Muscle of leg (tissue), 11 donors: ENCODE measurements around the gene RBPJ. TPM values are rescaled to one million over a fixed set of nuclear protein-coding genes. Genes with fewer than 3 reads are reported as not detected.

Experiments
- DNase-seq: peaks from one replicate; pipeline ENCODE4 v3.0.0; 2013
- H3K27ac ChIP-seq: one replicate; pipeline ENCODE4 v1.5.1; 2013; ENCODE audit warnings: mild to moderate bottlenecking, low read length, control low read depth
- H3K27me3 ChIP-seq: one replicate; pipeline ENCODE4 v1.6.1; 2013; ENCODE audit warnings: low read length; ENCODE audit not compliant: control insufficient read depth, insufficient read depth
- H3K36me3 ChIP-seq: one replicate; pipeline ENCODE4 v1.6.1; 2013; ENCODE audit warnings: low read length; ENCODE audit not compliant: control insufficient read depth, insufficient read depth
- H3K4me1 ChIP-seq: one replicate; pipeline ENCODE4 v1.6.1; 2013; ENCODE audit warnings: low read length; ENCODE audit not compliant: control insufficient read depth, insufficient read depth
- H3K4me3 ChIP-seq: one replicate; pipeline ENCODE4 v1.5.1; 2013; ENCODE audit warnings: low read length, control low read depth
- H3K9me3 ChIP-seq: replicated peaks from 2 replicates; pipeline ENCODE4 v1.6.1; 2013; ENCODE audit warnings: low read depth, low read length; ENCODE audit not compliant: control insufficient read depth
- WGBS: methylation state at CpG from one replicate; pipeline ENCODE4 v1.1.5; 2013; ENCODE audit warnings: missing lambda C conversion rate; ENCODE audit not compliant: insufficient coverage; 5-methylcytosine and 5-hydroxymethylcytosine counted together
- polyA plus RNA-seq, 8 donors: library from polyadenylated mRNA; unstranded; fragments of 120-200 nt; gene quantifications; one replicate each; pipeline versions ENCODE4 v1.2.1 to v1.2.3, GENCODE V29; 2013; ENCODE audit warnings: inconsistent platforms in 1 of 8, low replicate concordance in 1 of 8; ENCODE audit not compliant: insufficient read length in 8 of 8, insufficient read depth in 1 of 8
- total RNA-seq: library from RNA; stranded (reverse); fragments of 120-200 nt; gene quantifications from one replicate; pipeline ENCODE4 v1.2.4, GENCODE V29; 2013

RBPJ gene
- total and polyA plus RNA-seq, 9 donors, result 58.8 to 85.9 (median 69.6) TPM

DNA sequence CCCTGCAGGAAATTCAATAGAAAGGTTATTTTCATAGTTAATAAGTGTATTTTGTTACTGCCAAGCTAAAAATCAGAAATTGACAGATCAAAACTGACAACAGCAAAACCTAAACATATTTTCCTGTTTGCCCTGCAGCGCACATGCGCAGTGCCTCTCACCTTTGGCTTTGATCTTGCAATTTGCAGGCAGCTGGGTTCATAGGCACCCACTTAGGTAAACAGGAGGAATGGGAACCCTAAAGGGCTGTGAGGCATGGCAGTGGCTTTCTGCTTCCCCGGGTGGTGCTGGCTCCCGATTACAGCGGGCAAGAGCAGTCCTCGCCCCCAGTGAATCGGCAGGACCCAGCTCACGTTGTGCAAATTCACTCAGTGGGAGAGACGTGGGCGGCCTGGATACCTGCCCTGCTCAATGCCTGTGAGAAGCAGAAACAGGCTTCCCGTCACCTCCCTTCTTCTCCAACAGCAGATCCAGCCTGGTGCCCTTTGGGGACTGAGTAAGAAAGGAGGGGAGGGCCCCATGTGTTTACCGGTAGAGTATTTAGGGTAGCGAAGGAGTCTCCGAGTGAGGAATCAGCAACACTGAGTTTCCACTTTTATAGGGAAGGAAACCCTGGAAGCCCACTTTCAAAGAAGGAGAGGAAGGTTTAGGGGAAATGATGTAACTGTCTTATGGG is 143.7 kb downstream of the RBPJ start:
- no peaks in the 10 kb centered on the region for H3K9me3 ChIP-seq
- H3K36me3 ChIP-seq, result no peaks in the 10 kb centered on the region
- no peak overlapping the region for H3K4me3 ChIP-seq
- no peaks in the 10 kb centered on the region for H3K27me3 ChIP-seq
- 77% methylated on average over 8 of the region's 14 CpGs for WGBS
- peaks cover 3% of the 10 kb centered on the region for H3K4me1 ChIP-seq
- H3K27ac ChIP-seq, result no peak overlapping the region
- no peak for DNase-seq

- Histone ChIP-seq H3K9me3 (no peaks in the 10 kb centered on the region), H3K27ac (no peak overlapping the region), H3K4me1 (peaks cover 3% of the 10 kb centered on the region), H3K4me3 (no peak overlapping the region), H3K27me3 (no peaks in the 10 kb centered on the region), H3K36me3 (no peaks in the 10 kb centered on the region)
- no peak for DNase-seq
- WGBS, result 68% methylated on average over 9 of the region's 10 CpGs
Measured at GRCh38 chr4:26466578-26467270, 145.9 kb downstream of the RBPJ start.

DNA sequence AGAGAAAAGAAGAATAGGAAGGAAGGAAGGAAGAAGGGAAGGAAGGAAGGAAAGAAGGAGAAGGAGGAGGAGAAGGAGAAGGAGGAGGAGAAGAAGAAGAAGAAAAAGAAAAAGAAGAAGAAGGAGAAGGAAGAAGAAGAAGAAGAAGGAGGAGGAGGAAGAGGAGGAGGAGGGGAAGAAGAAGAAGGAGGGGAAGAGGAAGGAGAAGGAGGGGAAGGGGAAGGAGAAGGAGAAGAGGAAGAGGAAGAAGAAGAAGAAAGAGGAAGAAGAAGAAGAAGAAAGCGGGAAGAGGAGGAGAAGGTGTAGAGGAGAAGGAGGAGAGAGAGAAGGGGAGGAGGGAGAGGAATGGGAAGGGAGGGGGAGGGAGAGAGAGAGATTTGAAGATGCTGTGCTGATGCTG is 146.9 kb downstream of the RBPJ start:
- no peak overlapping the region for H3K4me3 ChIP-seq
- no peaks in the 10 kb centered on the region for H3K27me3 ChIP-seq
- no peak for DNase-seq
- 95% methylated on average over 1 of the region's 1 CpG for WGBS
- H3K9me3 ChIP-seq, result no peaks in the 10 kb centered on the region
- H3K4me1 ChIP-seq, result peaks cover 3% of the 10 kb centered on the region
- no peak overlapping the region for H3K27ac ChIP-seq
- H3K36me3 ChIP-seq, result no peaks in the 10 kb centered on the region

- DNase-seq, result no peak
- Histone ChIP-seq H3K27me3 (no peaks in the 10 kb centered on the region), H3K9me3 (no peaks in the 10 kb centered on the region), H3K4me1 (no peaks in the 10 kb centered on the region), H3K36me3 (no peaks in the 10 kb centered on the region), H3K4me3 (no peak overlapping the region), H3K27ac (no peak overlapping the region)
- 68% methylated on average over 7 of the region's 9 CpGs for WGBS
Measured at GRCh38 chr4:26468283-26468949, 147.6 kb downstream of the RBPJ start.

DNA sequence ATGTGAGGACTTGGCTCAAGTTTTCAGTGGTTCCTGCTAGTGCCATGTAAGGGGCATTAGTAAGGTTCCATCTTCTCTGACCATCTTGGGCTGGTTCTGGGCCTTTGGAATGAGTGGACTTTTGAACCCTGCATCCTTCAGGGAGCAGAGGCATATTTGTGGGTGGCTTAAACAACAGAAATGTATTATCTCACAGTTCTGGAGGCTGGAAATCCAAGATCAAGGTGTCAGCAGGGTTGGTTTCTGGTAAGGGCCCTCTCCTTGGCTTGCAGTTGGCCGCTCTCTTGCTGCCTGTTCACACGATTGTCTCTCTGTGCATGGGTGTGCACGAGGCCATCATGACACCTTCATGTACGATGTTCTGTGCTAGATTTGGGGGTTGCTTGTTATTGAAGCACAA is 148.2 kb downstream of the RBPJ start:
- no peaks in the 10 kb centered on the region for H3K4me1 ChIP-seq
- WGBS, result 40% methylated on average over 2 of the region's 4 CpGs
- no peak overlapping the region for H3K27ac ChIP-seq
- H3K9me3 ChIP-seq, result no peaks in the 10 kb centered on the region
- H3K36me3 ChIP-seq, result no peaks in the 10 kb centered on the region
- H3K4me3 ChIP-seq, result no peak overlapping the region
- H3K27me3 ChIP-seq, result no peaks in the 10 kb centered on the region
- DNase-seq, result no peak

- DNase-seq, result no peak
- H3K4me3 ChIP-seq, result no peak overlapping the region
- H3K36me3 ChIP-seq, result no peaks in the 10 kb centered on the region
Measured at GRCh38 chr4:26471890-26472289, 151.1 kb downstream of the RBPJ start.

DNA sequence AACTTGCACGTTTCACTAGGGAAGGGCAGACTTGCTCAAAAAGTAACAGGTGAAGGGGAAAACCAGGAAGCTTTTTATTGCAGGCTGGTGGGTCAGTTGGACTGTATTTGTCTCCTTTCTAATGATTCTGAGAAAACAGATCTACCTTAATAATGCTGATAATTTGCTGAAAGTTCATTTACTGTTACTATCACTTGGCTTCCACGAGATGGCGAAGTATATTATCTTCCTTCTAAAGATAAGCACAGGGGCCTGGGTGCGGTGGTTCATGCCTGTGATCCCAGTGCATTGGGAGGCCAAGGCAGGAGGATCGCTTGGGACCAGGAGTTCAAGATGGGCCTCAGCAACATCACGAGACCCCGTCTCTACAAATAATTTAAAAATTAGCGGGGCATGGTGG is 153.1 kb downstream of the RBPJ start:
- Histone ChIP-seq H3K4me1 (no peaks in the 10 kb centered on the region), H3K27ac (no peak overlapping the region), H3K4me3 (no peak overlapping the region), H3K36me3 (no peaks in the 10 kb centered on the region), H3K9me3 (no peaks in the 10 kb centered on the region), H3K27me3 (no peaks in the 10 kb centered on the region)
- WGBS, result 87% methylated on average over 7 of the region's 8 CpGs
- no peak for DNase-seq

More at GRCh38 chr4:26471890-26472289, 151.1 kb downstream of the RBPJ start:
- no CpG with 5 or more reads among the region's 1 CpG for WGBS
- Histone ChIP-seq H3K27me3 (no peaks in the 10 kb centered on the region), H3K9me3 (no peaks in the 10 kb centered on the region), H3K4me1 (no peaks in the 10 kb centered on the region), H3K27ac (no peak overlapping the region)

GRCh38 chr4:26474551-26474950 is 153.7 kb downstream of the RBPJ start:
- WGBS, result no CpG with 5 or more reads among the region's 3 CpGs
- Histone ChIP-seq H3K9me3 (no peaks in the 10 kb centered on the region), H3K4me3 (no peak overlapping the region), H3K4me1 (no peaks in the 10 kb centered on the region), H3K27me3 (no peaks in the 10 kb centered on the region), H3K27ac (no peak overlapping the region), H3K36me3 (no peaks in the 10 kb centered on the region)
- peak; percentile 28 for DNase-seq

DNA sequence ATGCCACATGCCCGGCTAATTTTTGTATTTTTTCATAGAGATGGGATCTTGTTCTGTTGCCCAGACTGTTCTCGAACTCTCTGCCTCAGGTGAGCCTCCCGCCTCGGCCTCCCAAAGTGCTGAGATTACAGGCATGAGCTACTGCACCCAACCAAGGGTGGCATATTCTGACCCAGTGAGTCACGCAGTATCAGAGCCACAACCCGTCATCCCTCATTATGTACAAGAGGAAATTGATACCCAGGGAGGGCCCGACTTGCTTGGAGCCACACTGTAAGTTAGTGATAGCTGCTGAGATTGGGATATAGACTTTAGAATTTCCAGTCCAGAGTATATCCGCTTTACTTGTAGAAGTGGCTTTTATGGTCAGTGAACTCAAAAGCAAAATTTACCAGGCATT is 154.9 kb downstream of the RBPJ start:
- Histone ChIP-seq H3K27ac (no peak overlapping the region), H3K9me3 (no peaks in the 10 kb centered on the region), H3K27me3 (no peaks in the 10 kb centered on the region), H3K36me3 (no peaks in the 10 kb centered on the region), H3K4me1 (no peaks in the 10 kb centered on the region), H3K4me3 (no peak overlapping the region)
- whole genome bisulfite sequencing, result 70% methylated on average over 3 of the region's 8 CpGs
- no peak for DNase-seq

DNA sequence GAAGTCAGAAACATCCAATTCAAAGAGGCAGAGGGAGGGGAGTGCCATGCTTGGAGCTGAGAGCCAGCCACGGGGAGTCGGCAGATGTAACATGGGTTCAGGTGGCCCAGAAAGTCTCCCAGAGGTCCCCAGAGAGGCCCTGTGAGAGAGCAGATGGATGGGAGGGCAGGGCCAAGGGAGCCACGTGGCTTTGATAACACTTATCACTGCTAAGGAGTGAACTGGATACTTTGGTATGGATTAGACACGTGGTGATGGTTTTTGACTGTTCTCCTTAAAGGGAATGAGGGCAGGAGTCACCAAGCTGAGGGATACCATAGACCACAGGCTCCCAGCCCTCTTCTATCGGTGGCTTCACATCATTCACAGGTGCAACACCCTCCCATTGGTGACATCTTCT is 155.7 kb downstream of the RBPJ start:
- H3K27ac ChIP-seq, result no peak overlapping the region
- H3K4me3 ChIP-seq, result no peak overlapping the region
- no peaks in the 10 kb centered on the region for H3K4me1 ChIP-seq
- WGBS, result 77% methylated on average over 2 of the region's 5 CpGs
- no peak for DNase-seq
- H3K36me3 ChIP-seq, result no peaks in the 10 kb centered on the region
- H3K27me3 ChIP-seq, result no peaks in the 10 kb centered on the region
- no peaks in the 10 kb centered on the region for H3K9me3 ChIP-seq
